HG03175 (cell line): ENCODE data around the gene TBX21.
A peak's percentile ranks its signal among the peaks of the same experiment; 100 is the strongest.

ENCODE experiments used
- ATAC-seq: cut with Tn5 transposase; IDR thresholded peaks from one replicate; pipeline ENCODE4 v1.9.1; 2021; ENCODE audit warnings: mild to moderate bottlenecking, moderate library complexity; ENCODE audit not compliant: unreplicated experiment

Gene TBX21

GRCh38 chr17:47733047-47733673 is at the start of gene TBX21:
TBX21 (plus strand) TSS chr17:47733236; CDS start chr17:47733455, 219 bp downstream.
- ATAC-seq, result peak; percentile 56

GRCh38 chr17:47684025-47684424 is 49.0 kb upstream of the TBX21 start:
- ATAC-seq, result no peak

- ATAC-seq, result no peak
These were observed 48.4 kb upstream of the TBX21 start for GRCh38 chr17:47684535-47685193.

- no peak for ATAC-seq
These were observed 47.3 kb upstream of the TBX21 start for GRCh38 chr17:47685556-47686275.

GRCh38 chr17:47686276-47686635 is 46.8 kb upstream of the TBX21 start:
- ATAC-seq, result no peak

- ATAC-seq, result no peak
These were observed 46.2 kb upstream of the TBX21 start for GRCh38 chr17:47686664-47687327.

- no peak for ATAC-seq
These were observed 45.7 kb upstream of the TBX21 start for GRCh38 chr17:47687328-47687690.

- no peak for ATAC-seq
These were observed 45.3 kb upstream of the TBX21 start for GRCh38 chr17:47687748-47688147.

GRCh38 chr17:47690121-47690520 is 42.9 kb upstream of the TBX21 start:
- no peak for ATAC-seq

- ATAC-seq, result no peak
These were observed 40.7 kb upstream of the TBX21 start for GRCh38 chr17:47692137-47692894.

- no peak for ATAC-seq
These were observed 39.9 kb upstream of the TBX21 start for GRCh38 chr17:47692895-47693730.

- ATAC-seq, result no peak
These were observed 39.1 kb upstream of the TBX21 start, which contains the start of gene TBKBP1 for GRCh38 chr17:47693731-47694580. TBKBP1 (plus strand) TSS chr17:47694161; CDS start chr17:47696113, 1,952 bp downstream.

GRCh38 chr17:47694581-47695428 is 38.2 kb upstream of the TBX21 start:
- ATAC-seq, result no peak

GRCh38 chr17:47695429-47696376 is 37.3 kb upstream of the TBX21 start:
- ATAC-seq, result no peak

- ATAC-seq, result no peak
These were observed 36.1 kb upstream of the TBX21 start for GRCh38 chr17:47696717-47697642.
